Esophagus muscularis mucosa (tissue), 3 donors: Measurements from ENCODE around the gene EGR4.

ENCODE experiments used
- POLR2A ChIP-seq: fragments of 450-650 bp; IDR thresholded peaks from one replicate; pipeline ENCODE4 v1.6.1; 2017; ENCODE audit warnings: antibody characterized with exemption, moderate library complexity, mild to moderate bottlenecking, low read depth
- POLR2AphosphoS5 ChIP-seq, 2 donors: sonication (generic); formaldehyde crosslinking; IDR thresholded peaks; one replicate each; pipeline ENCODE4 v1.6.1; 2017; ENCODE audit warnings: antibody characterized with exemption in 2 of 2
- TF ChIP-seq, protein P1 (sequence below), 3 experiments: fragments of 200-600 bp in 2 of 3; fragments of 450-650 bp in 1 of 3; sonication (generic) in 2 of 3; IDR thresholded peaks; one replicate each; pipeline ENCODE4 v1.5.1; 2017 to 2019; ENCODE audit warnings: antibody characterized with exemption in 3 of 3, mild to moderate bottlenecking in 2 of 3, moderate library complexity in 1 of 3

DNA sequence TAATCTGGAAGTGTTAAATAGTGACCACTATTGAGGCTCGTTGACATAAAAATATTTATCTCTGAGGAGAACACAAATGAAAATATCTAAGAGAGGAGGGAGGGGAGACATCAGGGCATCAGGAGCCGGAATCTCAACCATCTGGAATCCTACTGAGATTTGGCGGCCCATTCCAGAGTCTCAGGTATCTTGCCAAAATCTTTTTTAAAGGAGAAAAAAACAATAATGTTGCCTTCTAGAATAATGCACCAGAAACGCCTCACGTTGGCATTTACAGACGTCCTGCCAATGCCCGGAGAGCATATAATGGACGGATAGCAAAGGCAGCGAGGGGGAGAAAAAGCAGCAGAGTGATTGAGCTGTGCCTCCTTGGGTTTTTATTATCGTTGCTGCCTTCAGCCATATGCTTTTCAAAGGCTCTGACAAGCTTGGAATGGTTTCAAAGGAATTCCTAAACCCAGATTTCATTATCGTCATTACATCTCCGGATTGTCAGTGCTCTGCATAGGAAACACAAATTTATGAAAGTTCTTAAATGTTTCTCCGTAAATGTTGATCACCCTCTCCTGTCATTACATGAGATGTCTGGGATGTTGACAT lies 30.9 kb upstream of the EGR4 start:
- TF ChIP-seq, protein P1, sequence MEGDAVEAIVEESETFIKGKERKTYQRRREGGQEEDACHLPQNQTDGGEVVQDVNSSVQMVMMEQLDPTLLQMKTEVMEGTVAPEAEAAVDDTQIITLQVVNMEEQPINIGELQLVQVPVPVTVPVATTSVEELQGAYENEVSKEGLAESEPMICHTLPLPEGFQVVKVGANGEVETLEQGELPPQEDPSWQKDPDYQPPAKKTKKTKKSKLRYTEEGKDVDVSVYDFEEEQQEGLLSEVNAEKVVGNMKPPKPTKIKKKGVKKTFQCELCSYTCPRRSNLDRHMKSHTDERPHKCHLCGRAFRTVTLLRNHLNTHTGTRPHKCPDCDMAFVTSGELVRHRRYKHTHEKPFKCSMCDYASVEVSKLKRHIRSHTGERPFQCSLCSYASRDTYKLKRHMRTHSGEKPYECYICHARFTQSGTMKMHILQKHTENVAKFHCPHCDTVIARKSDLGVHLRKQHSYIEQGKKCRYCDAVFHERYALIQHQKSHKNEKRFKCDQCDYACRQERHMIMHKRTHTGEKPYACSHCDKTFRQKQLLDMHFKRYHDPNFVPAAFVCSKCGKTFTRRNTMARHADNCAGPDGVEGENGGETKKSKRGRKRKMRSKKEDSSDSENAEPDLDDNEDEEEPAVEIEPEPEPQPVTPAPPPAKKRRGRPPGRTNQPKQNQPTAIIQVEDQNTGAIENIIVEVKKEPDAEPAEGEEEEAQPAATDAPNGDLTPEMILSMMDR (IDR thresholded peaks at IDR 0.05), result no peak
- no peak for TF ChIP-seq POLR2AphosphoS5 (IDR thresholded peaks at IDR 0.05)
- no peak for TF ChIP-seq POLR2A
